HG03378 (cell line): ENCODE measurements around the gene GRID1.

Experiments
- ATAC-seq: cut with Tn5 transposase; IDR thresholded peaks from one replicate; pipeline ENCODE4 v1.9.1; 2021; ENCODE audit warnings: mild to moderate bottlenecking, moderate library complexity; ENCODE audit not compliant: unreplicated experiment

Gene GRID1

GRCh38 chr10:86316274-86316835 is 50.2 kb downstream of the GRID1 start:
- no peak for ATAC-seq

DNA sequence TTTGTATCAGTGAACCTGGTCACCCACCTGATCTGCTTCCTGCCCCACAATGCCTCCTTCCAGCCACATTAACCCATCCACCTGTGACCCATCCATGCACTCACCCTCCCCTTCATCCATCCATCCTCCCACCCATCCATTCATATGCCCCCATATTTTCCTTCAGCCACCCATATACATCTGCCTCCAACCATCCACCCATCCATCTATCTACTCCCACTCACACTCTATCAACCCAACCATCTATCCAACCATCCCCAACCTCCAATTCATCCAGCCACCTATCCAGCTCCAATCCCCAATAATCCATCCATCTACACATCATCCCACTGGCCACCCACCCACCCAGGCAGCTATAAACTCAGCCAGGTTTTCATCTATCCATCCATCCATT is 51.0 kb downstream of the GRID1 start:
- no peak for ATAC-seq

- no peak for ATAC-seq
Measured at GRCh38 chr10:86314616-86315548, 51.7 kb downstream of the GRID1 start.

DNA sequence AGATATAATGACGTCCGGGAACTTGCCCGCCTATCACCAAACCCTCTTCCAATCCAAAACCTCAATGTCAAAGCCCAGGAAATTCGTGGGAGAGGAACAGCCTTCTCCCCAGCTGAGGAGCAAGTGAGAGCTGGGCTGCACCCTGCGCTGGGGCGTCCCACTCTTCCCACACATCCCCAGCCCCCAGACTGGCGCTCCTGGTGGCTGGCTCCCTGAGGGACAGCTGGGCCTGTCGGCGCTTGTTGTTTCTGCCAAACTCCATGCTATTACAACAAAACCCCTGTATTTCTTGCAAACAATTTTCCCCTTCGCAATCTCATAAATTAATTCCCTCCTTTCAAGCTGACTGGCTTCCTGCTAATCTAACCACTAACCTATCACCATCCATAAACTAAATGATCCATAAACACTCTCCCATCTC is 53.0 kb downstream of the GRID1 start:
- ATAC-seq: no peak

- no peak for ATAC-seq
Measured at GRCh38 chr10:86312701-86313270, 53.8 kb downstream of the GRID1 start.

- ATAC-seq: no peak
Measured at GRCh38 chr10:86311906-86312305, 54.7 kb downstream of the GRID1 start.

GRCh38 chr10:86311190-86311589 is 55.4 kb downstream of the GRID1 start:
- ATAC-seq: no peak

DNA sequence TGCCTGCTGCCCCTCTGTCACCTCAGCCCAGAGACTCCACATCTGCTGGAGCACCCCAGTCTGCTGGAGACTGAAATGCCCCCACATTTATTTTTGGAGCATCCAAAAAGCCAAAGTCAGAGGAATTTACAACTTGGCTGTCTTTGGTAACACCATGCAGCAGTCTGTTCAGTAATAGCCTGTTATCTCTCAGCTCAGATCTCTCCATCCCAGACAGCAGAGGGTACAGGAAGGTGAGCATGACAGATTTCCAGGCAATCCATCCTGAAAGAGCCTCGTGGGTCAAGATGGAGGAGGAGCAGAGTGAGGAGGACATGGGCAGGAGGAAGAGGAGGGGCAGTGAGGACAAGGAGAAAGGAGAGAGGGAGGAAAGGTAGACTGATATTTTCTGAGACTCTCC is 55.9 kb downstream of the GRID1 start:
- no peak for ATAC-seq

DNA sequence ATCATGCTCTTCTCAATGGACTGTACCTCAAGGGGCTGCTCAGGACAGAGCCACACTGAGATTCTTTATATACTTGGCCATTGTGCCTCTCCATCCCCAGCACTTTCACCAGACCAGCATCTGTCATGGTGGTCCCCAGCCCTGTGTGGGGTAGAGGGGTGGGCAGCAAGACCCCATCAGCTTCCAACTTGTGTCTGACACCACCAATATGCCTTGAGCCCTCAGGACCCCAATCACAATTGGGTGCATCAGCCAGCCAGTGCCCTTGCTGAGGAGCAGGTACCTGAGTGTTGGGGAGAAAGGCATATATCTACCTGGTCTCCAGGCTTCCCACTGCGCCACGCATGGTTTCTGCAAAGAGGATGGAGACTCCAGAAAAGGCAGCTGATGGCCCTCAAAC is 56.3 kb downstream of the GRID1 start:
- no peak for ATAC-seq

GRCh38 chr10:86308056-86308455 is 58.5 kb downstream of the GRID1 start:
- ATAC-seq: no peak

DNA sequence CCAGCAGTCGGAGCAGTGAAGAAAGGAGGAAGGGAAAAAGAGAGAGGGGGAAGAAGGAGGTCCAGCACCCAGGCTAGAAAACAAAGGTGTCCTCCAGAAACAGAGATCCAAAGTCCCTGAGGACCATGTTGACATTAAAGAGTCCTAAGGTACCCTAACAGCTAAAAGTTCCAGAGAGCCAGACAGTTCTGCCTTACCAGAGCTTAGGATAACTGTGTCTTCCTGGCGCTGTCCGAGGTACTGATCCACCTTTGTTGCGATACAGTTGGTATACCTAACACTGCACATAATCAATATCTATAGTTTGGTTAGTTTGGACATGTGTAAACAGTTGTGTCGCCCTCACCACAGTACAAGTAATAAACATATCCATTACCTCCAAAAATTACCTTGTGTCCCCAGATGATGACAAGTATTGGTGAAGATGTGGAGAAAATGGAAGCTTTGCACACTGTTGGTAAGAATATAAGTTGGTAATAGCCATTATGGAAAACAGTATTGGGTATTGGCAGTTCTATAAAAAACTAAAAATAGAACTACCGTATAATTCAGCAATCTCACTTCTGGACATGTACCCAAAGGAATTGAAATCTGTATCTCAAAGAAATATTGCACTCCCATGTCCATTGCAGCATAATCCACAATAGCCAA is 59.8 kb downstream of the GRID1 start:
- ATAC-seq: no peak

DNA sequence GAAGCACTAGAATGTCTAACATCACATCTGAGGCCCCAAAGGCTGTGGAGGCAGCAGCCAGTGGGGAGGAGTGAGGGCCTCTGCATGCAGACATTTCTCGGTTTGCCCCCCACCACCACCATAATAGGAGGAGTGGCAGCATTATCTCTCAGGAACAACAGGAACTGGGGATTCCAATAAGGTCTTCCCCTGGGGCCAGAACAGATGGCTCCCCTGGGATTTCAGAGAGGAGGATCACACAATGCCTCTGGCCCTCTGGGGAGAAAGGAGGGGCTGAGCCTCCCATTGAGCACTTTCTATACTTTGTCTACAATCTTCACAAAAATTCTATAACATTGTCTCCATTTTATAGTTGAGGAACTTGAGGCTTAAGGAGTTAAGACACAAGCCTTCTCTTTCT is 61.1 kb downstream of the GRID1 start:
- no peak for ATAC-seq

DNA sequence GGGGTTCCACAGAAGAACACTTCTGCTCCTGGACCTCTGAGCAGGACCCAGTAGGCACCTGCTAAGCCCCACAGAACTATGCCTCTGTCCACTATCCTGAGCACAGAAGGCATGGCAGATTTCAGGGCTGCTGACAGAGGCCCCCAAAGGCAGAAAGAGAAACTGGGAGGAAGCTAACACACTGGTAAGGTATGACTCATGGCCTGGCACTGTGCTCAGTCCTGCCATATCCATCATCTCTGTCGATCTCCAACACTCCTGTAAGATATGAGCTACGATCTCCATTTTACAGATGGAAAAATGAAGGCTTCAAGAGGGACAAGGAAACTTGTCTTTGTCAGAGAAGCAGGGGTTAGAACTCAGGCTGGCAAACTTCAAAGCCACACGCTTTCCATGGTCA is 62.2 kb downstream of the GRID1 start:
- ATAC-seq: no peak

- ATAC-seq: no peak
Measured at GRCh38 chr10:86303626-86304025, 63.0 kb downstream of the GRID1 start.

- ATAC-seq: no peak
Measured at GRCh38 chr10:86301971-86302370, 64.6 kb downstream of the GRID1 start.

- ATAC-seq: no peak
Measured at GRCh38 chr10:86300931-86301830, 65.4 kb downstream of the GRID1 start.

- no peak for ATAC-seq
Measured at GRCh38 chr10:86300399-86300925, 66.1 kb downstream of the GRID1 start.

DNA sequence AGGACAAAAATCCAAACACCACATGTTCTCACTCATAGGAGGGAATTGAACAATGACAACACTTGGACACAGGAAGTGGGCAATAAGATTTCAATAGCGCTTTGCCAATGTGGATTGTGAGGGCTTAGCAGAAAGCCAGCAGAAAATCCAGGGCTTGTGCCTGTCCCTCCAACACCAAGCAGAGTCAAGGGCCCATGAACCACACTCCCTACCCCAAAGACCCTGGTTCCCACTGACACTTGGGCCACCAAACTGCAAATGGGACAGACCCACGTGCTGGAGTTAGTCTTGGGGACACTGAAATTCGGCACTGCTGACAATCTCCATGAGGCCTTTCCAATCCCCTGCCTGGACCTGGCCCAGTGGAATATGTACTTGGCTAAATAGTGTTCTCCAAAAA is 67.0 kb downstream of the GRID1 start:
- no peak for ATAC-seq

DNA sequence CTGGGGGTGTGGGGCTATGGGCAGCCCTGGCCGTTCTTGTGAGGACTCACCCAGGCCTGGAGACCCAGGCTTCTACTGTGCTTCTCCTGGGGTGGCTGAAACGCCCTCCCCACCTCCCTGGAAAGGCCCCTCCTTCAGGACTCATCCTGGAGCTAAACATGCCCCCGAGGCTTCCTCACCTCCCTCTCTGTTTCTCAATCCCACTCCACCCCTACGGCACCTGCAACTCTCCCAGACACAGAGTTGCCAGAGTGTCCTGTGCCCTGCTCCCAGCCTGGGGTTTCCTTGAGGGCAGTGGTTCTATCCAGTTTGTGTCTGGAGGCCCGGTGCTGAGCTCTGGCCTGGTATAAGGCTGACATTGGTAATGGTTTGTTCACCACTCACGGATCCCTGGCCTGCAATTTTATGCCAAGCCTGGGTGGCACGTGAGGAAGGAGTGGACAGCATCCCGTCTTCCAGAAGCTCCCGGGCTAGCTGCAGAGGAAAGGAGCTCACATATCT is 68.0 kb downstream of the GRID1 start:
- no peak for ATAC-seq

DNA sequence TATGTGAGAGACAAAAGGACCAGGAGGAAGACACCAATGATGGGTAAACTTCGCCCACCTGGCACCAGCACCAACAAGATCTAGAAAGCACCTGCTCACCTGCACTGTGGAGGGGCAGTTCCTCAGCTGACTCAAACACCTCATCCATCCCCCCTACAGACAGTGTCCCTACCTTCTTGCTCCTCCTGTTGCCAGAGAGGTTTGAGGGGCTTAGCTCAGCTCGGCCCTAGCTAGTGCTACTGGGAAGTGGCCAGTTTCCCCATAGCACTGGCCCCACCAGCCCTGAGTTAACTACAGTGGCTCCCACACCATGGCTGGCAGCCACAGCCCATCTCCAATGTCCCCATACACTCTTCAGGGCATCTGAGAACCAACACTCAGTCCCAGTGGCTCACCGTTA is 70.8 kb downstream of the GRID1 start:
- ATAC-seq: no peak
